Activated B cell treated with CpG ODN at 0.5 μM for 24 hours (primary cell): ENCODE results near the gene MINPP1. TPM values are rescaled to one million over a fixed set of nuclear protein-coding genes. Genes with fewer than 3 reads are reported as not detected.

Experiments
- ATAC-seq: fragments of 200-7000 bp; cut with Tn5 transposase; one replicate; pipeline ENCODE4 v1.10.0; 2021; ENCODE audit warnings: low read depth, mild to moderate bottlenecking, moderate library complexity
- CTCF ChIA-PET: fragments of 350-600 bp; sonication (Branson Sonifier 250); formaldehyde crosslinking; loops from one replicate; lab custom pipeline; 2021; ENCODE audit warnings: antibody characterized with exemption; lab: Charles Lee
- POLR2A ChIA-PET: fragments of 350-600 bp; sonication (Branson Sonifier 250); formaldehyde crosslinking; loops from one replicate; lab custom pipeline; 2021; ENCODE audit warnings: antibody characterized with exemption; lab: Charles Lee
- DNase-seq: peaks from one replicate; pipeline ENCODE4 v3.0.0; 2022
- H3K27ac Mint-ChIP-seq: one replicate; pipeline ENCODE4 v1.8.0; 2020; ENCODE audit warnings: mixed read lengths
- H3K27me3 Mint-ChIP-seq: one replicate; pipeline ENCODE4 v1.8.0; 2021; ENCODE audit warnings: mixed read lengths
- H3K36me3 Mint-ChIP-seq: one replicate; pipeline ENCODE4 v1.8.0; 2021; ENCODE audit warnings: low read depth, mixed read lengths
- H3K4me1 Mint-ChIP-seq: one replicate; pipeline ENCODE4 v1.8.0; 2021; ENCODE audit warnings: mixed read lengths
- H3K4me3 Mint-ChIP-seq: one replicate; pipeline ENCODE4 v1.8.0; 2020; ENCODE audit warnings: mild to moderate bottlenecking, mixed read lengths
- H3K9me3 Mint-ChIP-seq: one replicate; pipeline ENCODE4 v1.8.0; 2020; ENCODE audit warnings: mixed read lengths
- intact Hi-C: fragments of 100-400 bp; cut with micrococcal nuclease; formaldehyde crosslinking; loops from one replicate; pipeline ENCODE4 v1.15.1; 2024
- total RNA-seq: library from RNA; stranded (reverse); gene quantifications from 2 replicates; pipeline ENCODE4 v1.2.3, GENCODE V29; 2022
- TF ChIP-seq, protein P1 (sequence below): fragments of 200-600 bp; IDR thresholded peaks from one replicate; pipeline ENCODE4 v1.8.0; 2022; ENCODE audit warnings: antibody characterized with exemption, mild to moderate bottlenecking

MINPP1 gene
- total RNA-seq, 1 donor from 2014 or later, result 7.3 TPM

DNA sequence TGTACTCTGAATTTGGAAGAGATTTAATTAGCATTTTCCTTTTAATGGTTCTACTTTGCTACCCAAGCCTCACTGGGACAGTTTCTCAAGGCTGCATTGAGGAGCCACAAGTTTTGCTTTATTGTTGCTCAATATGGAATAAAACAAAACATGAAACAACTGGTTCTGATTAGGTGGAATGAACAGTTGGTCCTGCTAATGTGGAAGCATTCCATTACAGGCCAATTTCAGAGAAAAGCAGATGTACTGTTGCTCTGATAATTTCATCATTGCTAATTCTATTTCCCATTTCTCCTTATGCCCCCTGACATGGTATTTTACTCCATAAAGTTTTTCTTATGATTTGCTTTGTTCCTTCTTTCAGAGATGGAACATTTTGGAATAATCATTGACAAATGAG lies 89.0 kb downstream of the MINPP1 start:
- ATAC-seq (no peak), DNase-seq (no peak)
- no peak overlapping the region for H3K4me3 Mint-ChIP-seq
- CTCF ChIA-PET, result no interaction called here
- H3K27me3 Mint-ChIP-seq, result peaks cover 2% of the 10 kb centered on the region
- no peaks in the 10 kb centered on the region for H3K9me3 Mint-ChIP-seq
- intact Hi-C loops, result no loop called here
- H3K27ac Mint-ChIP-seq, result no peak overlapping the region
- no peaks in the 10 kb centered on the region for H3K36me3 Mint-ChIP-seq
- TF ChIP-seq, protein P1, sequence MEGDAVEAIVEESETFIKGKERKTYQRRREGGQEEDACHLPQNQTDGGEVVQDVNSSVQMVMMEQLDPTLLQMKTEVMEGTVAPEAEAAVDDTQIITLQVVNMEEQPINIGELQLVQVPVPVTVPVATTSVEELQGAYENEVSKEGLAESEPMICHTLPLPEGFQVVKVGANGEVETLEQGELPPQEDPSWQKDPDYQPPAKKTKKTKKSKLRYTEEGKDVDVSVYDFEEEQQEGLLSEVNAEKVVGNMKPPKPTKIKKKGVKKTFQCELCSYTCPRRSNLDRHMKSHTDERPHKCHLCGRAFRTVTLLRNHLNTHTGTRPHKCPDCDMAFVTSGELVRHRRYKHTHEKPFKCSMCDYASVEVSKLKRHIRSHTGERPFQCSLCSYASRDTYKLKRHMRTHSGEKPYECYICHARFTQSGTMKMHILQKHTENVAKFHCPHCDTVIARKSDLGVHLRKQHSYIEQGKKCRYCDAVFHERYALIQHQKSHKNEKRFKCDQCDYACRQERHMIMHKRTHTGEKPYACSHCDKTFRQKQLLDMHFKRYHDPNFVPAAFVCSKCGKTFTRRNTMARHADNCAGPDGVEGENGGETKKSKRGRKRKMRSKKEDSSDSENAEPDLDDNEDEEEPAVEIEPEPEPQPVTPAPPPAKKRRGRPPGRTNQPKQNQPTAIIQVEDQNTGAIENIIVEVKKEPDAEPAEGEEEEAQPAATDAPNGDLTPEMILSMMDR, result no peak
- POLR2A ChIA-PET, result no interaction called here
- H3K4me1 Mint-ChIP-seq, result peaks cover 12% of the 10 kb centered on the region

DNA sequence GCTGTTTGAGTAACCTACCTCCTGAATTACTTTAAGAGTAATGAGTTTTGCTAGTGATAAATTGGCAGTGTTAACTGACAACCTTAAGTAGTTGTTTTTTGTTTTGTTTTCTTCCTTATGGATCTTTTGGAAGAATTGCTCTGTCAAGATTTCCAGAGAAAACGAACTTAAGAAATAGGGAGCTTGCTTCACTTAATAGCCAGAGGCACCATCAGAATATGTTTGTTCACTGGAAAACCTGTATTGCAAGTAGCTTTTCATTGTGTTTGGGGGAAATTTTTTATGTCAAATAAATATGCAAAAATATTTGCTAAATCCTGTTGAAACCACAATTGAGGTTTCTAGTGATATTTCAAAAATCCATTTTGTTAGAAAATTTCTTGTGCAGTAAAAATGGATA lies 89.5 kb downstream of the MINPP1 start:
- ATAC-seq (no peak), DNase-seq (no peak)
- intact Hi-C loops, result no loop called here
- no peak overlapping the region for H3K4me3 Mint-ChIP-seq
- ChIA-PET CTCF (no interaction called here), POLR2A (no interaction called here)
- no peak overlapping the region for H3K27ac Mint-ChIP-seq
- no peaks in the 10 kb centered on the region for H3K9me3 Mint-ChIP-seq
- TF ChIP-seq, protein P1, result no peak
- no peaks in the 10 kb centered on the region for H3K36me3 Mint-ChIP-seq
- peaks cover 2% of the 10 kb centered on the region for H3K27me3 Mint-ChIP-seq
- H3K4me1 Mint-ChIP-seq, result peaks cover 12% of the 10 kb centered on the region

DNA sequence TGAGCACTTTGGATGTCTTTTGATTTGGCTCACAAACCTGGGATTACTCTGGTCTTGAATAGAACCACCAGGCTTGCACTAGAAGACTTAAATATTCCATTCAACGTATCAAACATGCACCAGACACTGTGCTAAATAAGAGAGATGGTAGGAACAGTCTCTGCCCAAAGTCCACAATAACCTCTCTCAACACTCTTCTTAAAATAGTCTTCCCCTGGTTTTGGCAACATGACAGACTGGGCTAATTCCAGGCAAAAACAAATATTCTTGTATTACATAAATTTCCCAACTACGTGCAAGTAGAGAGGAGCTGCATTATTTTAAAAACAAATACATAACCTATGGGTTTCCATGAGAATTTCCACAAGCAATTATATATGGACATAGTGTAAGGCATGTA lies 90.2 kb downstream of the MINPP1 start:
- no peak overlapping the region for H3K27ac Mint-ChIP-seq
- CTCF ChIA-PET, result no interaction called here
- H3K4me3 Mint-ChIP-seq, result no peak overlapping the region
- no peak for ATAC-seq
- TF ChIP-seq, protein P1, result no peak
- peaks cover 2% of the 10 kb centered on the region for H3K27me3 Mint-ChIP-seq
- H3K36me3 Mint-ChIP-seq, result no peaks in the 10 kb centered on the region
- no peak for DNase-seq
- POLR2A ChIA-PET, result no interaction called here
- H3K4me1 Mint-ChIP-seq, result peaks cover 12% of the 10 kb centered on the region
- no peaks in the 10 kb centered on the region for H3K9me3 Mint-ChIP-seq
- intact Hi-C loops, result no loop called here

DNA sequence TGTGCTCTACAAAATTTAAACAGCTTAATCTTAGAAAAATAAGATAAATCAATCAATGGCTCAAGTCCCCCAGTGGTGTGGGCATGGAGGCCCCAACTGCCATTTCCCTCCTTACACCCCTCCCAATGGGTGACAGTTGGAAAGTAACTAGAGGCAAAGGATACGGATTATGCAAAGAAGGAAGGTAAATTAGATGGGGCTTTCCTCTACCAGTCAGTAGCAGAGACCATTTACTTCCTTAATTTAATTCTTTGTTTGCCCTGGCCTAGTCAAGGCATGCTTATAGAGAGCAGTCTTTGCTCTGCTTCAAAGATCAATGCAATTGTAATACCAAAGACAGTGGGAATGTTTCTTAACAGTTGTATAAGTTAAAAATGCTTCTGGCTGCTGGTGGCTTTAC lies 91.7 kb downstream of the MINPP1 start:
- H3K4me1 Mint-ChIP-seq, result peaks cover 12% of the 10 kb centered on the region
- H3K27me3 Mint-ChIP-seq, result peaks cover 2% of the 10 kb centered on the region
- DNase-seq (no peak), ATAC-seq (peak; percentile 77)
- H3K27ac Mint-ChIP-seq, result peak overlapping the region; percentile 35
- H3K36me3 Mint-ChIP-seq, result no peaks in the 10 kb centered on the region
- no peaks in the 10 kb centered on the region for H3K9me3 Mint-ChIP-seq
- ChIA-PET CTCF (no interaction called here), POLR2A (interaction anchor here (0.5 kb wide), 1 partner anchor 1230 kb away, joined by 3 read pairs; the partner anchor contains the start of gene GRID1)
- TF ChIP-seq, protein P1, result no peak
- H3K4me3 Mint-ChIP-seq, result no peak overlapping the region
- intact Hi-C loops, result no loop called here

DNA sequence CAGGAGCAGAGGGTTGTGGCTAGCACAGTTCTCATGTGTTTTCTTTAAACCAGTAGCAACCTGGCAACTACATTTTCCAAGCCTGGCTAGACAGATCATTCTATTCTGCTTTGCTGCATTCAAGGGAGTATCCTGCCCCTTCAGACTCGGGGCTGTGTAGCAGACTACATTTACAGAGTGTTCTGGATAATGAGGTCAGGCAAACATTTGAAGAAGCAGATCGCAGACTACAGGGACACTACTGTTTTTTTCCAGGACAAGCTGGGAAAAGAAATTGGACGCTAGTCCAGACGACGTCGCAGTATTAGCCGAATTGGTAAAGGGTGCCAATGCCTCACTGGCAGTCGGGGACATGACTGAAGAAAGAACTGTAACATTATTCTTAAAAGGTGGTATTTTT lies 94.0 kb downstream of the MINPP1 start:
- TF ChIP-seq, protein P1, result no peak
- no peak overlapping the region for H3K4me3 Mint-ChIP-seq
- CTCF ChIA-PET, result no interaction called here
- POLR2A ChIA-PET, result no interaction called here
- intact Hi-C loops, result no loop called here
- no peak for ATAC-seq
- no peaks in the 10 kb centered on the region for H3K27me3 Mint-ChIP-seq
- no peak for DNase-seq
- no peak overlapping the region for H3K27ac Mint-ChIP-seq
- peaks cover 19% of the 10 kb centered on the region for H3K4me1 Mint-ChIP-seq
- no peaks in the 10 kb centered on the region for H3K9me3 Mint-ChIP-seq
- H3K36me3 Mint-ChIP-seq, result no peaks in the 10 kb centered on the region
